Activated CD8-positive, alpha-beta T cell treated with anti-CD3 and anti-CD28 coated beads for 36 hours (primary cell): ENCODE data around the gene KRTAP3-1. TPM values are rescaled to one million over a fixed set of nuclear protein-coding genes. Genes with fewer than 3 reads are reported as not detected.

ENCODE experiments used
- ATAC-seq: fragments of 200-7000 bp; cut with Tn5 transposase; one replicate; pipeline ENCODE4 v1.10.0; 2021; ENCODE audit warnings: mild to moderate bottlenecking, moderate library complexity
- CTCF ChIA-PET: fragments of 350-600 bp; sonication (Branson Sonifier 250); formaldehyde crosslinking; loops from one replicate; lab custom pipeline; 2021; ENCODE audit warnings: antibody characterized with exemption; lab: Charles Lee
- POLR2A ChIA-PET: fragments of 350-600 bp; sonication (Branson Sonifier 250); formaldehyde crosslinking; loops from one replicate; lab custom pipeline; 2021; ENCODE audit warnings: antibody characterized with exemption; lab: Charles Lee
- DNase-seq: peaks from one replicate; pipeline ENCODE4 v3.0.0-alpha.2; 2020
- H3K27ac Mint-ChIP-seq: one replicate; pipeline ENCODE4 v1.8.0; 2021; ENCODE audit warnings: mild to moderate bottlenecking, mixed read lengths
- H3K27me3 Mint-ChIP-seq: one replicate; pipeline ENCODE4 v1.8.0; 2021; ENCODE audit warnings: mixed read lengths
- H3K36me3 Mint-ChIP-seq: one replicate; pipeline ENCODE4 v1.8.0; 2021; ENCODE audit warnings: low read depth, mixed read lengths
- H3K4me1 Mint-ChIP-seq: one replicate; pipeline ENCODE4 v1.8.0; 2021; ENCODE audit warnings: low read depth, mixed read lengths
- H3K4me3 Mint-ChIP-seq: one replicate; pipeline ENCODE4 v1.8.0; 2021; ENCODE audit warnings: mild to moderate bottlenecking, moderate library complexity, mixed read lengths
- H3K9me3 Mint-ChIP-seq: one replicate; pipeline ENCODE4 v1.8.0; 2021; ENCODE audit warnings: mixed read lengths
- intact Hi-C: fragments of 100-400 bp; cut with micrococcal nuclease; formaldehyde crosslinking; loops from one replicate; pipeline ENCODE4 v1.10.0; 2022
- total RNA-seq, 2 experiments: library from RNA; stranded (reverse); gene quantifications; one replicate each; pipeline ENCODE4 v1.2.3, GENCODE V29; 2021
- TF ChIP-seq, protein P1 (sequence below): fragments of 200-600 bp; IDR thresholded peaks from one replicate; pipeline ENCODE4 v1.8.0; 2022; ENCODE audit warnings: antibody characterized with exemption, mild to moderate bottlenecking

Gene KRTAP3-1
- total RNA-seq, 2 experiments from 2014 or later = not detected

DNA sequence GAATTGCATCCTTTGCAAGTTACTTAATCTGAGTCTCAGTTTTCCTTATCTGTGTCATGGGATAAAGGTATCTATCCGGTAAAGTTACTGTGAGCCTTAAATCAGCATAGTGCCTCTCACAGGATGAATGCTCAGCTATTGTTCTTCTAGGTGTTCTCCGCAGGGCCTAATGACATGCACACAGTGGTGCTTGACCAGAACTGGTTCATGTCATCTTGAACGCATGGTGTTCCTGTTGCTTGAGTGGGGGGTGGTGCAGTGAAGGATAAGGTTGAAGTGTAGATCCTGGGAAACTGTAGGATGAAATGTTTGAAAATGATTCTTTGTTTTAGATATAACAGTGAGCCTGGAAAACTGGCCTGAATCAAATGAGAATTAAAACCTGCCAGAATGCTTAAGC, 28.8 kb downstream of the KRTAP3-1 start:
- intact Hi-C loops = no loop called here
- Mint-ChIP-seq H3K4me1 (no peaks in the 10 kb centered on the region), H3K27me3 (peaks cover 15% of the 10 kb centered on the region), H3K36me3 (no peaks in the 10 kb centered on the region), H3K9me3 (no peaks in the 10 kb centered on the region), H3K27ac (no peak overlapping the region), H3K4me3 (no peak overlapping the region)
- no peak for DNase-seq
- TF ChIP-seq, protein P1, sequence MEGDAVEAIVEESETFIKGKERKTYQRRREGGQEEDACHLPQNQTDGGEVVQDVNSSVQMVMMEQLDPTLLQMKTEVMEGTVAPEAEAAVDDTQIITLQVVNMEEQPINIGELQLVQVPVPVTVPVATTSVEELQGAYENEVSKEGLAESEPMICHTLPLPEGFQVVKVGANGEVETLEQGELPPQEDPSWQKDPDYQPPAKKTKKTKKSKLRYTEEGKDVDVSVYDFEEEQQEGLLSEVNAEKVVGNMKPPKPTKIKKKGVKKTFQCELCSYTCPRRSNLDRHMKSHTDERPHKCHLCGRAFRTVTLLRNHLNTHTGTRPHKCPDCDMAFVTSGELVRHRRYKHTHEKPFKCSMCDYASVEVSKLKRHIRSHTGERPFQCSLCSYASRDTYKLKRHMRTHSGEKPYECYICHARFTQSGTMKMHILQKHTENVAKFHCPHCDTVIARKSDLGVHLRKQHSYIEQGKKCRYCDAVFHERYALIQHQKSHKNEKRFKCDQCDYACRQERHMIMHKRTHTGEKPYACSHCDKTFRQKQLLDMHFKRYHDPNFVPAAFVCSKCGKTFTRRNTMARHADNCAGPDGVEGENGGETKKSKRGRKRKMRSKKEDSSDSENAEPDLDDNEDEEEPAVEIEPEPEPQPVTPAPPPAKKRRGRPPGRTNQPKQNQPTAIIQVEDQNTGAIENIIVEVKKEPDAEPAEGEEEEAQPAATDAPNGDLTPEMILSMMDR = no peak
- ChIA-PET CTCF (no interaction called here), POLR2A (interaction anchor here (0.9 kb wide), 1 partner anchor 19 kb away, joined by 3 read pairs; no protein-coding TSS in a partner anchor)
- ATAC-seq = no peak

DNA sequence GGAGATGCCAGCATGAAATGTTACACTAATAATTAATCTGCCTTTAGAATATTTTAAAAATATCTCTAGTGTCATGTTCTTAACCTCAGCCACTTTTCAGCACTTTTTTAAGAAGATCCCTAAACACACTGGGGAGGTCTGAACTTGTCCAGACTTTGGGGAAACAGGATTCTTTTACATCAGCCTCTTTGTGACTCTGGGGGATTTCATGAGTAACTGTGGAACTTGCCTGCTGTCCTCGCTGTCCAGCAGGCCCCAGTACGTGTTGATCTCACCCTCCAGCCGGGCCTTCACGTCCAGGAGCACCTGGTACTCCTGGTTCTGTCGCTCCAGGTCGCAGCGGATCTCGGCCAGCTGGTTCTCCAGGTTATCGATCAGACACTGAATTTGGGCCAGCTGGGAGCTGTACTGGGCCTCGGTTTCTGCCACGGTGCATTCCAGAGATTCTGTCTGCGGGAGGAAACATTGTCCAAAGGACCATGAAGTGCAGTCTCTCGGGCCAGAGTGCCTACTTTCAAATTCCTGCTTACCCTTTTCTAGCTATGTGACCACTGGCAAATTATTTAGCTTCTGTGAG, 30.3 kb downstream of the KRTAP3-1 start:
- Mint-ChIP-seq H3K4me3 (no peak overlapping the region), H3K36me3 (no peaks in the 10 kb centered on the region), H3K27ac (no peak overlapping the region), H3K27me3 (peaks cover 12% of the 10 kb centered on the region), H3K9me3 (no peaks in the 10 kb centered on the region), H3K4me1 (no peaks in the 10 kb centered on the region)
- ATAC-seq (no peak), DNase-seq (no peak)
- ChIA-PET POLR2A (no interaction called here), CTCF (interaction anchor here (0.8 kb wide), 1 partner anchor 8 kb away, joined by 3 read pairs; no protein-coding TSS in a partner anchor)
- intact Hi-C loops = no loop called here
- TF ChIP-seq, protein P1 = no peak

DNA sequence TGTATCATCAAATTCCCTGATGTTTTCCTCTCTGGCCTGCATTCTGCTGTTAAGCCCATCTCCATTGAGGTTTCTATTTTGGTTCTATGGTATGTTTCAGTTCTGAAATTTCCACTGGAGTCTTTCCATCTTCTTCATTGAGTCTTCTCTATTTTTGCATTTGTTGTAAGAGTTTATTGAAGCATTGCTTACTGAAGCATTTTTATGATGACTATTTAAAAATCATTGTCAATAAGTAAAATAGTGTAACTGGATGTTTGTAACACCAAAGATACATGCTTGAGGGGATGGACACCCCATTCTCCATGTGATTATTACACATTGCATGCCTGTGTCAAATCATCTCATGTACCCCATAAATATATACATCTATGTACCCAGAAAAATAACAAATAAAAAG, 33.4 kb downstream of the KRTAP3-1 start:
- TF ChIP-seq, protein P1 = no peak
- no peak for DNase-seq
- CTCF ChIA-PET = interaction anchor here (1.2 kb wide), 1 partner anchor 12 kb away, joined by 4 read pairs; no protein-coding TSS in a partner anchor

DNA sequence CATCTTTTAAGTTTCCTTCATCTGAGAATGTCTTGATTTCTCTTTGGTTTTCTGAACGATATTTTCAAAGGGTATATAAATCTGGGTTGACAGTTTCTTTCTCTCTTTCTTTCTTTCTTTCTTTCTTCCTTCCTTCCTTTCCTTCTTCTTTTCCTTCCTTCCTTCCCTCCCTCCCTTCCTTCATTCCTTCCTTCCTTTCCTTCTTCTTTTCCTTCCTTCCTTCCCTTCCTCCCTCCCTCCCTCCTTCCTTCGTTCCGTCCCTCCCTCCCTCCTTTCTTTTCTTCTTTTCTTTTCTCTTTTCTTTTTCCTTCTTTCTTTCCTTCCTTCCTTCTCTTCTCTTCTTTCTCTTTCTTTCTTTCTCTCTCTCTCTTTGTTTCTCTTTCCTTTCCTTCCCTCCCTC, 34.6 kb downstream of the KRTAP3-1 start:
- no peak overlapping the region for H3K4me3 Mint-ChIP-seq
- DNase-seq (no peak), ATAC-seq (no peak)
- H3K27ac Mint-ChIP-seq = no peak overlapping the region
- POLR2A ChIA-PET = no interaction called here
- no peaks in the 10 kb centered on the region for H3K9me3 Mint-ChIP-seq
- H3K4me1 Mint-ChIP-seq = no peaks in the 10 kb centered on the region
- TF ChIP-seq, protein P1 = no peak
- H3K27me3 Mint-ChIP-seq = peaks cover 8% of the 10 kb centered on the region
- H3K36me3 Mint-ChIP-seq = no peaks in the 10 kb centered on the region
- intact Hi-C loops = no loop called here
- CTCF ChIA-PET = interaction anchor here (1.2 kb wide), 1 partner anchor 11 kb away, joined by 4 read pairs; no protein-coding TSS in a partner anchor

More for the DNA sequence above, 33.4 kb downstream of the KRTAP3-1 start:
- intact Hi-C loops = no loop called here
- Mint-ChIP-seq H3K9me3 (no peaks in the 10 kb centered on the region), H3K36me3 (no peaks in the 10 kb centered on the region), H3K4me1 (no peaks in the 10 kb centered on the region), H3K27ac (no peak overlapping the region), H3K27me3 (peaks cover 9% of the 10 kb centered on the region), H3K4me3 (no peak overlapping the region)
- no peak for ATAC-seq
- POLR2A ChIA-PET = no interaction called here

DNA sequence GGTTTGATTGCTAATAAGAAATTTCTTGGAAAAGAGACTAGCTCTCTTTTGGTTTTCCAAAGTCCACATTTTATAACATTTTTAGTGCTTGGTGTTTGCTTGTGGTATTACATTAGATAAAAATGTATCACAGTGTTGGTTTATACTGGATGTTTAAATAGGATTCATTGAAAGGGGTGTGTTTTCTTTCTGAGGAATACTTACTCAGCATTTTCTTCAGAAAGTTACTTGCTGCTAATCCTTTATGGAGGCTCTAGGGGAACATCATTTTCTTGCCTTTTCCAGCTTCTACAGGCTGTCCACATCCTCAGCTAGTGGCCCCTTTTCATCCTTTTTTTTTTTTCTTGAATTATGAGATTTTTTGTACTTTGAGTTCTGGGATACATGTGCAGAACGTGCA, 41.3 kb downstream of the KRTAP3-1 start:
- H3K4me1 Mint-ChIP-seq = no peaks in the 10 kb centered on the region
- TF ChIP-seq, protein P1 = no peak
- H3K9me3 Mint-ChIP-seq = no peaks in the 10 kb centered on the region
- no peak overlapping the region for H3K27ac Mint-ChIP-seq
- no peaks in the 10 kb centered on the region for H3K36me3 Mint-ChIP-seq
- intact Hi-C loops = no loop called here
- H3K27me3 Mint-ChIP-seq = peaks cover 17% of the 10 kb centered on the region
- CTCF ChIA-PET = interaction anchor here (1.6 kb wide), 1 partner anchor 355 kb away, joined by 3 read pairs; no protein-coding TSS in a partner anchor
- no peak for DNase-seq
- no peak overlapping the region for H3K4me3 Mint-ChIP-seq
- POLR2A ChIA-PET = no interaction called here
- ATAC-seq = no peak
